Measurements from ENCODE around the gene STK32B. TPM values are rescaled to one million over a fixed set of nuclear protein-coding genes. Genes with fewer than 3 reads are reported as not detected.

Gene STK32B
- total RNA-seq = not detected in 2 replicates

GRCh38 chr4:5051278-5052203, at the start of gene STK32B:
Gene STK32B (plus strand): TSS chr4:5051480.

GRCh38 chr4:5019274-5019673, 32.0 kb upstream of the STK32B start, which contains the start of gene CYTL1:
Gene CYTL1 (minus strand): TSS chr4:5019458. CDS start chr4:5019445, 13 bp downstream.

Other genes starting within 250 kb of the STK32B start
- 0.14 TPM in 1 of 2 replicates, not detected in the other for gene MSX1, start 191.8 kb upstream of the STK32B start, total RNA-seq
- gene CYTL1, start 32.0 kb upstream of the STK32B start, total RNA-seq = not detected in 2 replicates